ENCODE measurements around the gene TBX18.
A peak's percentile ranks its signal among the peaks of the same experiment; 100 is the strongest.

Gene TBX18

DNA sequence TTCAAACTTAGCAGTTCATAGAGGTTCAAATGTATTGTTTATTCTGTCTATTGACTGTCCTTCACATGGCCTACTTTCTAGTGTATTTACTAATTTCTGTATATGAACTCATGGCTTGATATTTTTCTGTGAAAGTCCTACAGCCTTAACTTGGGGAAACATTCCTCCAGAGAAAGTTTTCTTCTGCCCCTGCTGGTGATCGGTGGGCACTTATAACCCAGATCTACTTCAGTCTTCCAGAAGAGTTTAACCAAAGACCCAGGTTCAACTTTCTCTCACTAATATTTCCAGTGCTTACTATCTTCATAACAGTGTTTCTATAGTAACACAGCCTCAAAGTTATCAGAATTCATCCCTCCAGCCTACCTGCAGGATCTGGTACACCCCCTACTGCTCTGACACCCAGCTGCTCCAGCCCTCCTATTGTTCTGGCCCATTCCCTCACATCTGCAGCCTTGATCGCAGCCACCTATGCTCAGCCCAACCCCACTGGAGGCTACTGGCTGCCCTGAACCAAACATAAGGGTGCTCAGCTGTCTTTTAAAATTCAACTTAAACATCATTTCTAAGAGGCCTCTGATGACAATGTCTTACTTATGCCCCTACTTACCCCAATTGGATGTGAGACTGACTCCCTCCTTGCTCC lies 72.3 kb downstream of the TBX18 start:
- Histone ChIP-seq H3K4me1 (ENCODE audit: insufficient read depth, poor library complexity, severe bottlenecking) (no peaks in the 10 kb centered on the region), H3K9me3 (ENCODE audit: severe bottlenecking) (no peaks in the 10 kb centered on the region), H3K4me3 (ENCODE audit: severe bottlenecking) (no peak overlapping the region), H3K27ac (ENCODE audit: poor library complexity, severe bottlenecking) (no peak overlapping the region), H3K27me3 (ENCODE audit: insufficient read depth, poor library complexity, severe bottlenecking) (no peaks in the 10 kb centered on the region), H3K36me3 (ENCODE audit: low read depth) (no peaks in the 10 kb centered on the region)
- TF ChIP-seq, protein P1, sequence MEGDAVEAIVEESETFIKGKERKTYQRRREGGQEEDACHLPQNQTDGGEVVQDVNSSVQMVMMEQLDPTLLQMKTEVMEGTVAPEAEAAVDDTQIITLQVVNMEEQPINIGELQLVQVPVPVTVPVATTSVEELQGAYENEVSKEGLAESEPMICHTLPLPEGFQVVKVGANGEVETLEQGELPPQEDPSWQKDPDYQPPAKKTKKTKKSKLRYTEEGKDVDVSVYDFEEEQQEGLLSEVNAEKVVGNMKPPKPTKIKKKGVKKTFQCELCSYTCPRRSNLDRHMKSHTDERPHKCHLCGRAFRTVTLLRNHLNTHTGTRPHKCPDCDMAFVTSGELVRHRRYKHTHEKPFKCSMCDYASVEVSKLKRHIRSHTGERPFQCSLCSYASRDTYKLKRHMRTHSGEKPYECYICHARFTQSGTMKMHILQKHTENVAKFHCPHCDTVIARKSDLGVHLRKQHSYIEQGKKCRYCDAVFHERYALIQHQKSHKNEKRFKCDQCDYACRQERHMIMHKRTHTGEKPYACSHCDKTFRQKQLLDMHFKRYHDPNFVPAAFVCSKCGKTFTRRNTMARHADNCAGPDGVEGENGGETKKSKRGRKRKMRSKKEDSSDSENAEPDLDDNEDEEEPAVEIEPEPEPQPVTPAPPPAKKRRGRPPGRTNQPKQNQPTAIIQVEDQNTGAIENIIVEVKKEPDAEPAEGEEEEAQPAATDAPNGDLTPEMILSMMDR (IDR thresholded peaks at IDR 0.05; ENCODE audit: poor library complexity, severe bottlenecking), result no peak
- no peak for ATAC-seq (ENCODE audit: low read depth)
- DNase-seq (ENCODE audit: low spot score), result no peak

DNA sequence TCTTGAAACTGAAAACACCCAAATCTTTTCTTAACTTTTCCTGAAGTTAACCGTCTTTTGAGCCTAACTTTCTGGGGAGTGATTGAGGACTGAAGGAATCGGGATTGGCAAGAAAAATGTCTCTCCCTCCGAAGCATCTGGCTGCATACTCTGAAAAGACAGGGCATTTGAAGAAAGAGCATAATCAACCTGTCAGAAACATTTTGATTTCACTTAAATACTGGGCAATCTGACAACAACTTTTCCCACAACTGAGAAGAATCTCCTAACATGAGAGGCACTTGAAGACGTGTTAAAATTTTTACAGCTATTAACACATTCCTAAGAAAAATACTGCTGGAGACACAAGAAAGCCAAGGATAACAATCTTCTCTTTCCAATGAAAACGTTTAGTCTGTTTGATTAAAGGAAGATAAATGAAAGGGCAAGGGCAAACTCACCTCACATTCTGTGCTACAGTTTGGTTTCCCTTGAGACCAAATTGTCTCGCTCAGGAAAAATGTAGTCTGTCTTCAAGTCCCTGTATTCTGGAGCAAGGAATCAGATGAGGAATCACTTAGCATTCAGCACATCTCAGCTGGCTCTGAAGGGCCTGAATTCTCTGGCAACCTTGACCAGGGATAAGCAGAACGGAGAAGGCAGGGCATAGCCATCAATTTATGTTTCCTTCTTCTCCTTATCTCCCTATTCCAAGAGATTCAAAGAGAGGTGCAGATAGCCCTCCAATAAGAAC lies 76.1 kb downstream of the TBX18 start:
- no peak overlapping the region for H3K4me3 ChIP-seq (ENCODE audit: severe bottlenecking)
- ATAC-seq (ENCODE audit: low read depth) (no peak), DNase-seq (ENCODE audit: low spot score) (no peak)
- no peaks in the 10 kb centered on the region for H3K4me1 ChIP-seq (ENCODE audit: insufficient read depth, poor library complexity, severe bottlenecking)
- no peaks in the 10 kb centered on the region for H3K27me3 ChIP-seq (ENCODE audit: insufficient read depth, poor library complexity, severe bottlenecking)
- TF ChIP-seq, protein P1 (IDR thresholded peaks at IDR 0.05; ENCODE audit: poor library complexity, severe bottlenecking), result no peak
- H3K9me3 ChIP-seq (ENCODE audit: severe bottlenecking), result no peaks in the 10 kb centered on the region
- no peak overlapping the region for H3K27ac ChIP-seq (ENCODE audit: poor library complexity, severe bottlenecking)
- H3K36me3 ChIP-seq (ENCODE audit: low read depth), result no peaks in the 10 kb centered on the region

DNA sequence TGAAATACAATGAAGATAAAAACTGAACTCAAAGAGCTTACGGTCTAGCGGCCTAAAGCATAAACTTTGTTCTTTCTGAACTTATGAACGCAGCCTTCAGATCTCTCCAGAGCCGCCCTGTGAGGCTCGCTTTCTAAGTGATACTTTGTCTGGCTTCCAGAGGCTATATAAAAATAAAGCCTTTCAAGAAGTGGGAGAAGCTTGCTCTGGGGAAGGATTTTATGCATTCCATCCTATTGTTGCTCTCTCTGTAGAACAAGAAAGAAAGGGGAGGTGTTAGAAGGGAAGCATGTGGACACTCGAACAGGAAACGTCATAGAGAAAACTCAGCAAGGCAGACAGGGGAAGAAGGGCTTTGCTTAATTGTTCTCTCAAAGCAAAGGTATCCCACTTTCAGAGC lies 77.0 kb downstream of the TBX18 start:
- H3K4me1 ChIP-seq (ENCODE audit: insufficient read depth, poor library complexity, severe bottlenecking), result no peaks in the 10 kb centered on the region
- ATAC-seq (ENCODE audit: low read depth) (no peak), DNase-seq (ENCODE audit: low spot score) (no peak)
- H3K36me3 ChIP-seq (ENCODE audit: low read depth), result no peaks in the 10 kb centered on the region
- TF ChIP-seq, protein P1 (IDR thresholded peaks at IDR 0.05; ENCODE audit: poor library complexity, severe bottlenecking), result no peak
- H3K27ac ChIP-seq (ENCODE audit: poor library complexity, severe bottlenecking), result no peak overlapping the region
- H3K9me3 ChIP-seq (ENCODE audit: severe bottlenecking), result no peaks in the 10 kb centered on the region
- no peaks in the 10 kb centered on the region for H3K27me3 ChIP-seq (ENCODE audit: insufficient read depth, poor library complexity, severe bottlenecking)
- no peak overlapping the region for H3K4me3 ChIP-seq (ENCODE audit: severe bottlenecking)

DNA sequence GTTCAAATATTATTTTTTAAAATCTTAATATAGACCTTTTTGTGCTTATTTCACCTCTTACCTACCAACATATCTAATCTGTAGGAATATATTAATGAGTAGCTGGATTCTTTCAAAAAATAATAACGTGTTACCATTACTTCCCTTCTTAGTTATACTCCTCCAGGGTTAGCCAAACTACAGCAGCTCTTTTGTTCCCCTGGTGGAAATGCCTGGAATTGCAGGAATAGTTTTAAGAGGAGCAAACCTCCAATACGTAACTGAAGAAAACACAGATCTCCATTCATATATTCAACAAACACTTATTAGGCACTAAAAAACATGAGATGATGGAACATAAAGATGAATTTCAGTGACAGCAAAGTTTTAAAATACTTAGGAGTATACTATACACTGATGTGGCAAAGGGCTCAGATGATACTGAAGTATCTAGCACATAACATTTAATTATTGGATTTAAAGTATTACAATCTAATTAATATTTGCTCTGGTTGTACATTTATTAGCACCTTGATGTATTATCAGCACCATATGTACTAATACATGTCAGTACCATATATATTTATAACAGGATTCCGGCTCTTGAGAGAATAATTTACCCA lies 78.3 kb downstream of the TBX18 start:
- no peaks in the 10 kb centered on the region for H3K36me3 ChIP-seq (ENCODE audit: low read depth)
- H3K4me1 ChIP-seq (ENCODE audit: insufficient read depth, poor library complexity, severe bottlenecking), result no peaks in the 10 kb centered on the region
- no peak overlapping the region for H3K27ac ChIP-seq (ENCODE audit: poor library complexity, severe bottlenecking)
- no peaks in the 10 kb centered on the region for H3K27me3 ChIP-seq (ENCODE audit: insufficient read depth, poor library complexity, severe bottlenecking)
- no peak for ATAC-seq (ENCODE audit: low read depth)
- DNase-seq (ENCODE audit: low spot score), result no peak
- TF ChIP-seq, protein P1 (IDR thresholded peaks at IDR 0.05; ENCODE audit: poor library complexity, severe bottlenecking), result peak; percentile 51
- H3K4me3 ChIP-seq (ENCODE audit: severe bottlenecking), result no peak overlapping the region
- H3K9me3 ChIP-seq (ENCODE audit: severe bottlenecking), result no peaks in the 10 kb centered on the region

All from RWPE2 (cell line).